Spinal cord (tissue), 10 donors: ENCODE results near the gene SPATA24. TPM values are rescaled to one million over a fixed set of nuclear protein-coding genes. Genes with fewer than 3 reads are reported as not detected.
"Not testable (repeated sequence)": the region's sequence is repeated elsewhere in the genome, so short reads cannot be mapped to it uniquely, and the experiment has no call there.

ENCODE experiments used
- DNase-seq, 6 donors: peaks; one replicate each; pipeline versions ENCODE4 v3.0.0 to v3.0.0-alpha.2; 2013 to 2015; ENCODE audit warnings: low spot score in 6 of 6, low read depth in 4 of 6
- H3K27ac ChIP-seq: one replicate; pipeline ENCODE4 v1.5.1; 2013; ENCODE audit warnings: low read depth, low read length, control low read depth
- H3K27me3 ChIP-seq: one replicate; pipeline ENCODE4 v1.6.1; 2013; ENCODE audit warnings: low read length; ENCODE audit not compliant: control insufficient read depth, insufficient read depth
- H3K36me3 ChIP-seq: one replicate; pipeline ENCODE4 v1.6.1; 2013; ENCODE audit warnings: low read length; ENCODE audit not compliant: control insufficient read depth, insufficient read depth
- H3K4me1 ChIP-seq: one replicate; pipeline ENCODE4 v1.6.1; 2013; ENCODE audit warnings: low read length; ENCODE audit not compliant: control insufficient read depth, insufficient read depth
- H3K4me3 ChIP-seq: one replicate; pipeline ENCODE4 v1.5.1; 2013; ENCODE audit warnings: low read depth, low read length, control low read depth
- H3K9me3 ChIP-seq: one replicate; pipeline ENCODE4 v1.6.1; 2013; ENCODE audit warnings: low read length; ENCODE audit not compliant: control insufficient read depth, insufficient read depth
- WGBS: methylation state at CpG from one replicate; pipeline ENCODE4 v1.1.5; 2013; ENCODE audit warnings: missing lambda C conversion rate; ENCODE audit not compliant: insufficient coverage; 5-methylcytosine and 5-hydroxymethylcytosine counted together
- long read RNA-seq, 4 donors: transcript quantifications; one replicate each; lab custom pipeline, GENCODE V29; 2026
- polyA plus RNA-seq, 2 donors: library from polyadenylated mRNA; unstranded; fragments of 120-200 nt; gene quantifications; one replicate each; pipeline ENCODE4 v1.2.1, GENCODE V29; 2013; ENCODE audit not compliant: insufficient read length in 2 of 2
- total RNA-seq, 2 donors: library from RNA; depleted of rRNA in 1 of 2; stranded (reverse); fragments of 120-200 nt in 1 of 2; fragments of >200 nt in 1 of 2; gene quantifications; one replicate each; pipeline versions ENCODE4 v1.2.3 to v1.2.4, GENCODE V29; 2013 to 2014
- donor health status: healthy.

SPATA24 gene
- total RNA-seq (10 to 100 TPM in 1 of 2 donors, 1 to 10 TPM in 1; 4.8 to 12.3 TPM), polyA plus RNA-seq (1 to 10 TPM; 9.4 to 9.9 TPM)
- long read RNA-seq, donor 1, partial matches to known transcripts = 0 of 4 reads
- long read RNA-seq, donor 1, other reads (novel, unspliced or antisense) = 0 of 4 reads
- long read RNA-seq, donor 2, partial matches to known transcripts = 0 of 3 reads
- long read RNA-seq, donor 2, other reads (novel, unspliced or antisense) = 0 of 3 reads
- long read RNA-seq, donor 3, partial matches to known transcripts = 0 of 1 reads
- long read RNA-seq, donor 3, other reads (novel, unspliced or antisense) = 0 of 1 reads
- long read RNA-seq, donor 4, partial matches to known transcripts = 0 of 6 reads
- long read RNA-seq, donor 4, other reads (novel, unspliced or antisense) = 0 of 6 reads

DNA sequence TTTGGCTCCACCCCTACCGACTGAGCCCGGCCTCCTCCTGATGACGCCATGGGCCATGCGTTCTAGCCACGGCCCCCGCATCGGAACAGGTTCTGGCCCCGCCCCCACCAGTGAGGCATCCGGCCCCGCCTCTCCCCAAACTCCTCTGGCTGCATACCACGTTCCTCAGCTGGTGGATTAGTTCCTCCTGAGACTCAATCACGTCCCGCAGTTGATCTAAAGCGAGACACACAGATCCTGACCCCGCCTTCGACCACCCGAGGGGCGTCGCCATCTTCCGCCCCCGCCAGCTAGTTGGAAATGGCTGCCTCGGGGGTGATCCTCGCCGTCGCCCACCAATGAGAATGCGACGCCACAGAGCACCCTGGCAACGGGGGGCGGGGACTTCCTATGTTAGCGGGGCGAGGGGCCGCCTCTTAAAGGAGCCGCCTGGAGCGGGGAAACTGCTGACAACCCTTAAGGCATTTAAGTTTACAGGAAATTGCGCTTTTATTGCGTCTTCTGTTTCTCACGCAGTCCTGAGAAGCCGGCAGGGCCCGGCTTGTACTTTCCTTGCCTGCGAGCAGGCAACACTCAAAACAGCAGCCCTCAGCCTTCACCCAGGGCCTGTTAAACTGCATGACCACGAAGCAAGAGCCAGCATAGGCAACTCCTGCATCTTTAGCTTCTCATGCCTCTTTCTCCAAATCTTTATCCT, at the start of gene SPATA24:
SPATA24 (minus strand) TSS at position 303 of the 697 bp plus-strand sequence; CDS start at position 274, 29 bp downstream.
- no peaks in the 10 kb centered on the region for H3K9me3 ChIP-seq
- 0% methylated on average over 41 of the region's 41 CpGs for WGBS
- peak within 1 kb of the TSS; percentile 79 for H3K4me3 ChIP-seq
- peaks cover 25% of the 10 kb centered on the region for H3K4me1 ChIP-seq
- no peaks in the 10 kb centered on the region for H3K27me3 ChIP-seq
- H3K36me3 ChIP-seq = peaks cover 8% of the 10 kb centered on the region
- peak; percentile 94 to 99 (median 96) for DNase-seq
- H3K27ac ChIP-seq = peak within 1 kb of the TSS; percentile 99

DNA sequence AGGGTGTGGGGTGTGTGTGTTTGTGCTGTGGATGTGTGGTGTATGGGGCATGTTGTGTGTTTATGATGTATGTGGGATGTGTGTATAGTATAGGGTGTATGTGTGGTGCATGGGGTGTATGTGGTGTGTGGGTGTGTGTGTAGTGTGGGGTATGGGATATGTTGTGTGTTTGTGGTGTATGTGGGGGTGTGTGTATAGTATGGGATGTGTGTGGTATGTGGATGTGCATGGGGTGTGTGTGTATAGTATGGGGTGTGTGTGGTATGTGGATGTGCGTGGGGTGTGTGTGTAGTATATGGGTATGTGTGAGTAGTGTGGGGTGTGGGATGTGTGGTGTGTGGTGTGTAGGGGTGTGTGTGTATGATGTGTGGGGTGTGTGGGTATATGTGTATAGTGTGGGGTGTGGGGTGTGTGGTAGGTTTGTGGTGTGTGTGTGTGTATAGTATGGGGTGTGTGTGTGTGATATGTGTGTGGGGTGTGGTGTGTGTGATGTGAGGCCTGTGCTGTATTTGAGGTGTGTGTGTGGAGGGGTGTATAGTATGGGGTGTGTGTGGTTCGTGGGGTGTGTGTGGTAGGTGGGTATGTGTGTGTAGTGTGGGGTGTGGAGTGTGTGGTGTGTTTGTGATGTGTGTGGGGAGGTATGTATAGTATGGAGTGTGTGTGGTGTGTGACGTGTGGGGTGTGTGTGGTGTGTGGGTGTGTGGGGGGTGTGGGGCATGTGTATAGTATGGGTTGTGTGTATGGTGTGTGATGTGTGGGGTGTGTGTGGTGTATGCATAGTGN, 48.2 kb upstream of the SPATA24 start:
- Histone ChIP-seq H3K4me3 (no peak overlapping the region), H3K27ac (no peak overlapping the region), H3K27me3 (no peaks in the 10 kb centered on the region), H3K9me3 (no peaks in the 10 kb centered on the region), H3K36me3 (peaks cover 5% of the 10 kb centered on the region), H3K4me1 (no peaks in the 10 kb centered on the region)
- WGBS = 84% methylated on average over 3 of the region's 3 CpGs
- no peak for DNase-seq

DNA sequence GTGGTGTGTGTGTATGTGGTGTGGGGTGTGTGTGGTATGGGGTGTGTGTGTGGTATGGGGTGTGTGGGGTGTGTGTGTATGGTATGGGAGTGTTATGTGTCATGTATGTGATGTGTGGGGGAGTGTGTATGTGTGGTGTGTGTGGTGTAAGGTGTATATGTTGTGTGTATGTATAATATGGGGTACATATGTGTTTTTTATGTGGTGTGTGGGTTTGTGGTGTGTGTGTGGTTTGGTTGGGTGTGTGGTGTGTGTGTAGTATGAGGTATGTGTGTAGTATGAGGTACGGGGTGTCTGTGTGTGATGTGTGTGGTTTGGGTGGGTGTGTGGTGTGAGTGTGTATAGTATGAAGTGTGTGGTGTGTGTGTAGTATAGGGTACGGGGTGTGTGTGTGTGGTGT, 47.3 kb upstream of the SPATA24 start:
- H3K27ac ChIP-seq = no peak overlapping the region
- H3K9me3 ChIP-seq = no peaks in the 10 kb centered on the region
- no peak overlapping the region for H3K4me3 ChIP-seq
- H3K4me1 ChIP-seq = no peaks in the 10 kb centered on the region
- no peak for DNase-seq
- 100% methylated on average over 2 of the region's 2 CpGs for WGBS
- H3K27me3 ChIP-seq = no peaks in the 10 kb centered on the region
- H3K36me3 ChIP-seq = peaks cover 5% of the 10 kb centered on the region

DNA sequence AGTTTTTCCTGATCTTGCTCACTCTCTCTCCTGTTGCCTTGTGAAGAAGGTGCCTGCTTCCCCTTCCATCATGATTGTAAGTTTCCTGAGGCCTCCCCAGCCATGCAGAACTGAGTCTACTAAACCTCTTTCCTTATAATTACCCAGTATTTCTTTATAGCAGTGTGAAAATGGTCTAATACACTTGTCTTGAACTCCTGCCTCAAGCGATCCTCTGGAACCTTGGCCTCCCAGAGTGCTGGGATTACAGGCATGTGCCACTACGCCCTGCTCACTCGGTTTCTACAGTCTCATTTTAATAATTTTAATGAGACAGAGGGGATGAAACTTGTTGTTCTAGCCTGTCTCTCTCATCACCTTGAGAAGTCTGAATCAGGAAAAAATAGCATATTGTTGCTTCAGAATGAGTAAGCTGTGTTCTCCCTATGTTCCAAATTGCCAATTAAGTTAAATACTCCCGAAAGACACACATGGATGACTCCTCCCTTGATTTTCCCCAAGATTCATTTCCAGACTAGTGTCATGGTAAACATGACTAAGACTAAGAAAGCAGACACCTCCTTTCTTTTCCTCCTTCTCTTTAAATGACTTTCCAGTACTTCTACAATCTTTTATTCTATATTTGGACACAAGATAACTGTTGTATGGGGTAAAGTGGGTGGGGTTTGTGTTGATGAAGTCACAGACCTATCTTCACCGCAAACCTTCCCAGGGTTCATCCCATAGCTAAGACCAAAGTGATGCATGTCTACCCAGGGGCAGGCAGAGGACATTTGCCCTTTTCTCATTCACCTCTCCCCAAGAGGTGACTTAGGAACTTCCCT, 43.3 kb upstream of the SPATA24 start:
- Histone ChIP-seq H3K27me3 (no peaks in the 10 kb centered on the region), H3K4me3 (no peak overlapping the region), H3K27ac (no peak overlapping the region), H3K9me3 (no peaks in the 10 kb centered on the region), H3K36me3 (peaks cover 3% of the 10 kb centered on the region), H3K4me1 (no peaks in the 10 kb centered on the region)
- WGBS = 89% methylated on average over 3 of the region's 5 CpGs
- peak in 1 of 6 donors; percentile 49 for DNase-seq

- H3K4me3 ChIP-seq = no peak overlapping the region
- no peaks in the 10 kb centered on the region for H3K36me3 ChIP-seq
- H3K27ac ChIP-seq = no peak overlapping the region
- DNase-seq = no peak
- H3K27me3 ChIP-seq = no peaks in the 10 kb centered on the region
- H3K9me3 ChIP-seq = no peaks in the 10 kb centered on the region
- no peaks in the 10 kb centered on the region for H3K4me1 ChIP-seq
- WGBS = 65% methylated on average over 5 of the region's 7 CpGs
These were observed 41.7 kb upstream of the SPATA24 start for GRCh38 chr5:139445325-139446170.

- H3K4me3 ChIP-seq = no peak overlapping the region
- no peaks in the 10 kb centered on the region for H3K9me3 ChIP-seq
- WGBS = no CpG with 5 or more reads among the region's 4 CpGs
- peak in 1 of 6 donors; percentile 80 for DNase-seq
- H3K27ac ChIP-seq = no peak overlapping the region
- H3K36me3 ChIP-seq = no peaks in the 10 kb centered on the region
- peaks cover 7% of the 10 kb centered on the region for H3K4me1 ChIP-seq
- no peaks in the 10 kb centered on the region for H3K27me3 ChIP-seq
These were observed 40.1 kb upstream of the SPATA24 start for GRCh38 chr5:139443831-139444453.

- H3K27me3 ChIP-seq, H3K4me3 ChIP-seq, DNase-seq, H3K27ac ChIP-seq, H3K9me3 ChIP-seq, H3K36me3 ChIP-seq: not testable (repeated sequence)
- H3K4me1 ChIP-seq = peaks cover 17% of the 10 kb centered on the region
- 98% methylated on average over 5 of the region's 17 CpGs for WGBS
These were observed 36.5 kb upstream of the SPATA24 start for GRCh38 chr5:139440416-139440815.
